ENCODE data around the gene UBXN7.

UBXN7 gene

DNA sequence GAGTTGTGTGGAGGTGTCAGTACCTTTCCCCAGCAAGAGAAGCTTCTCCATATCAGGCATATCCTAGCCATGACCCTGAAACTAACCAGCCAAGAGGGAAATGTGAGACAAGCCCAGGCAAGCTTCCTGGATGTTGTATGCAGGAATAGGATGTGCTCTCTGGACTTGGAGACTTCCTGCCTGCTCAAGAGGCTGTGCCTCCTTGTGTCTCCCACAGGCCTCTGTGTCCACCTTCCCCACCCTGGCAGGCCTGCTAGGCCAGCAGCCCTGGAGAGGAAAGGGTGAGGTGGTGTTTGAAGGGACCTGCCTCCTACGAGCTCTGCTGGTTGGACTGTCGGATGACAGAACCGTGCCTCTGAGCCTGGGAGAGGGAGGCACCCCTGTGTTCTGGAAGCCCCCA is 112.1 kb downstream of the UBXN7 start:
- TF ChIP-seq, protein P1, sequence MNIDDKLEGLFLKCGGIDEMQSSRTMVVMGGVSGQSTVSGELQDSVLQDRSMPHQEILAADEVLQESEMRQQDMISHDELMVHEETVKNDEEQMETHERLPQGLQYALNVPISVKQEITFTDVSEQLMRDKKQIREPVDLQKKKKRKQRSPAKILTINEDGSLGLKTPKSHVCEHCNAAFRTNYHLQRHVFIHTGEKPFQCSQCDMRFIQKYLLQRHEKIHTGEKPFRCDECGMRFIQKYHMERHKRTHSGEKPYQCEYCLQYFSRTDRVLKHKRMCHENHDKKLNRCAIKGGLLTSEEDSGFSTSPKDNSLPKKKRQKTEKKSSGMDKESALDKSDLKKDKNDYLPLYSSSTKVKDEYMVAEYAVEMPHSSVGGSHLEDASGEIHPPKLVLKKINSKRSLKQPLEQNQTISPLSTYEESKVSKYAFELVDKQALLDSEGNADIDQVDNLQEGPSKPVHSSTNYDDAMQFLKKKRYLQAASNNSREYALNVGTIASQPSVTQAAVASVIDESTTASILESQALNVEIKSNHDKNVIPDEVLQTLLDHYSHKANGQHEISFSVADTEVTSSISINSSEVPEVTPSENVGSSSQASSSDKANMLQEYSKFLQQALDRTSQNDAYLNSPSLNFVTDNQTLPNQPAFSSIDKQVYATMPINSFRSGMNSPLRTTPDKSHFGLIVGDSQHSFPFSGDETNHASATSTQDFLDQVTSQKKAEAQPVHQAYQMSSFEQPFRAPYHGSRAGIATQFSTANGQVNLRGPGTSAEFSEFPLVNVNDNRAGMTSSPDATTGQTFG (tag by site-specific recombination; IDR thresholded peaks at IDR 0.05; ENCODE audit: borderline replicate concordance), result no peak
- TF ChIP-seq GLIS2 (tag by site-specific recombination; IDR thresholded peaks at IDR 0.05) (no peak), ZNF341 (tag by site-specific recombination; IDR thresholded peaks at IDR 0.05; ENCODE audit: low read depth) (peak; percentile 62)
- Histone ChIP-seq H3K27ac (ENCODE audit: extremely low read depth, low read depth, low read length) (no peak overlapping the region), H3K9me3 (ENCODE audit: control insufficient read depth, insufficient read depth, low read depth, low read length) (no peaks in the 10 kb centered on the region), H3K36me3 (ENCODE audit: control insufficient read depth in 2 of 2, insufficient read depth in 1 of 2, low read length in 2 of 2) (peaks cover 0 to 5% of the 10 kb centered on the region in 2 experiments; a peak in 1 of 3 replicates), H3K4me3 (ENCODE audit: low read depth, low read length) (no peak overlapping the region), H3K4me1 (ENCODE audit: control insufficient read depth, insufficient read depth, low read length) (no peaks in the 10 kb centered on the region)
- POLR2A ChIA-PET, result no interaction called here
- CTCF ChIA-PET, result no interaction called here

DNA sequence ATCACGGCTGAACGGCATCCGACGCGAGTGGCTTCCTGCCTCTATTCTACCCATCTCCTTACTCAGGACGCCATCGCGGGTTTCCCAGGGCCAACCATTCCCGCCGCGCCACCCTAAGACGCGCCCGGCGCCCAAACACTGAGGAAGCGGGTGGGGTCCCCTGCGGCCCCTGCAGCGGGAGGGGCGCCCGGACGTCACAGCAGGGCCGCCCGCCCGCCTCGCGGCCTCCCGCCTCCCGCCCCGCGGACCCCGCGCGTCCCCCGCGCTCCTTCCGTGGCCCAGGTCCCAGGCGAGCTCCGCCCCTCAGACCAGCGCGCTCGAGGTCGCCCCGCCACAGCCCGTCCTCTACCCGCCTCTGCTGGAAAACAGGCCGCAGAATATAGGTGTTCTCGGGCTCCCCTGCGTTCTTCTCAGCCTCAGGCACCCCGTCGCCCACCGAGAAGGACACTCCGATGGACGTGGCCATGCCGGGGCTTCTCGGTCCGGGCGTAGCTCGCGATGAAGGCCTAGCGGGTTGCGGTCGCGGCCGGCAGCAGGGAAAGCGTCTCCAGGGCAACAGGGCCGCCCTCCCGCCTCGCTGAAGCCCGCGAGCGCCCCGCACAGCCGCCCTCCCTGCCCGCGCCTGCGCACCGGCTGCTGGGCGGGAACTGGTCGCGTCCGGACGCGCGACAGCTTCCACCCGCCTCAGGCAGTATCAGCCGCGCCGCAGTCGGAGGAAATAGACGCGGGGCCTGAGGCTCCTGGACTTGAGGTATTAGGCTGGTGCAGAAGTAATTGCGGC is 114.3 kb downstream of the UBXN7 start, which contains the start of gene DYNLT2B:
Gene DYNLT2B (minus strand): TSS at position 554 of the 781 bp plus-strand sequence. CDS start 88 bp downstream, at position 466.
- POLR2A ChIA-PET, result interaction anchor here (0.8 to 1.2 kb wide), 6 partner anchors 11 to 115 kb away, joined by 3 to 5 read pairs (median 4); partner anchors contain the start of genes PCYT1A and UBXN7
- H3K4me1 ChIP-seq (ENCODE audit: control insufficient read depth, insufficient read depth, low read length), result no peaks in the 10 kb centered on the region
- H3K36me3 ChIP-seq (ENCODE audit: control insufficient read depth in 2 of 2, insufficient read depth in 1 of 2, low read length in 2 of 2), result peaks cover 0 to 8% of the 10 kb centered on the region in 2 experiments; a peak in 2 of 3 replicates
- H3K27ac ChIP-seq (ENCODE audit: extremely low read depth, low read depth, low read length), result peak within 1 kb of the TSS; percentile 80
- peak within 1 kb of the TSS; percentile 96 for H3K4me3 ChIP-seq (ENCODE audit: low read depth, low read length)
- no peaks in the 10 kb centered on the region for H3K9me3 ChIP-seq (ENCODE audit: control insufficient read depth, insufficient read depth, low read depth, low read length)
- CTCF ChIA-PET, result interaction anchor here (0.6 kb wide), 1 partner anchor 11 kb away, joined by 3 read pairs; no protein-coding TSS in a partner anchor
- peak; percentile 43 for TF ChIP-seq ZIC2 (tag by site-specific recombination; IDR thresholded peaks at IDR 0.05)
- no peak for TF ChIP-seq ZNF785 (tag by site-specific recombination; IDR thresholded peaks at IDR 0.05)
- TF ChIP-seq, protein P2, sequence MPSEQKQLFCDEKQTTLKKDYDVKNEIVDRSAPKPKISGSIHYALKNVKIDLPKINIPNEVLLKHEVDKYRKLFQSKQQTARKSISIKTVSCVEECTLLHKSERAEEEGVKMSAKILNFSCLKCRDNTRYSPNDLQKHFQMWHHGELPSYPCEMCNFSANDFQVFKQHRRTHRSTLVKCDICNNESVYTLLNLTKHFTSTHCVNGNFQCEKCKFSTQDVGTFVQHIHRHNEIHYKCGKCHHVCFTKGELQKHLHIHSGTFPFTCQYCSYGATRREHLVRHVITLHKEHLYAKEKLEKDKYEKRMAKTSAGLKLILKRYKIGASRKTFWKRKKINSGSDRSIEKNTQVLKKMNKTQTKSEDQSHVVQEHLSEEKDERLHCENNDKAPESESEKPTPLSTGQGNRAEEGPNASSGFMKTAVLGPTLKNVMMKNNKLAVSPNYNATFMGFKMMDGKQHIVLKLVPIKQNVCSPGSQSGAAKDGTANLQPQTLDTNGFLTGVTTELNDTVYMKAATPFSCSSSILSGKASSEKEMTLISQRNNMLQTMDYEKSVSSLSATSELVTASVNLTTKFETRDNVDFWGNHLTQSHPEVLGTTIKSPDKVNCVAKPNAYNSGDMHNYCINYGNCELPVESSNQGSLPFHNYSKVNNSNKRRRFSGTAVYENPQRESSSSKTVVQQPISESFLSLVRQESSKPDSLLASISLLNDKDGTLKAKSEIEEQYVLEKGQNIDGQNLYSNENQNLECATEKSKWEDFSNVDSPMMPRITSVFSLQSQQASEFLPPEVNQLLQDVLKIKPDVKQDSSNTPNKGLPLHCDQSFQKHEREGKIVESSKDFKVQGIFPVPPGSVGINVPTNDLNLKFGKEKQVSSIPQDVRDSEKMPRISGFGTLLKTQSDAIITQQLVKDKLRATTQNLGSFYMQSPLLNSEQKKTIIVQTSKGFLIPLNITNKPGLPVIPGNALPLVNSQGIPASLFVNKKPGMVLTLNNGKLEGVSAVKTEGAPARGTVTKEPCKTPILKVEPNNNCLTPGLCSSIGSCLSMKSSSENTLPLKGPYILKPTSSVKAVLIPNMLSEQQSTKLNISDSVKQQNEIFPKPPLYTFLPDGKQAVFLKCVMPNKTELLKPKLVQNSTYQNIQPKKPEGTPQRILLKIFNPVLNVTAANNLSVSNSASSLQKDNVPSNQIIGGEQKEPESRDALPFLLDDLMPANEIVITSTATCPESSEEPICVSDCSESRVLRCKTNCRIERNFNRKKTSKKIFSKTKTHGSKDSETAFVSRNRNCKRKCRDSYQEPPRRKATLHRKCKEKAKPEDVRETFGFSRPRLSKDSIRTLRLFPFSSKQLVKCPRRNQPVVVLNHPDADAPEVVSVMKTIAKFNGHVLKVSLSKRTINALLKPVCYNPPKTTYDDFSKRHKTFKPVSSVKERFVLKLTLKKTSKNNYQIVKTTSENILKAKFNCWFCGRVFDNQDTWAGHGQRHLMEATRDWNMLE (tag by site-specific recombination; conservative IDR thresholded peaks at IDR 0.05; ENCODE audit: low read depth), result no peak
- TF ChIP-seq HOXC10 (CRISPR knock-in tag; IDR thresholded peaks at IDR 0.05), result 0 out of 2 replicates have a peak, but pooled peaks have one; percentile 51
- no peak for TF ChIP-seq ZNF274 (IDR thresholded peaks at IDR 0.05; ENCODE audit: low read length)
- TF ChIP-seq ZNF274 (tag by site-specific recombination; IDR thresholded peaks at IDR 0.05; ENCODE audit: borderline replicate concordance), result no peak
- peak; percentile 68 for TF ChIP-seq SP2 (tag by site-specific recombination; IDR thresholded peaks at IDR 0.05)
- no peak for TF ChIP-seq ZNF555 (tag by site-specific recombination; conservative IDR thresholded peaks at IDR 0.05)
- peak; percentile 35; the same call in 1 of the 2 replicates for TF ChIP-seq ZFHX2 (tag by site-specific recombination; conservative IDR thresholded peaks at IDR 0.05)
- TF ChIP-seq, protein P3, sequence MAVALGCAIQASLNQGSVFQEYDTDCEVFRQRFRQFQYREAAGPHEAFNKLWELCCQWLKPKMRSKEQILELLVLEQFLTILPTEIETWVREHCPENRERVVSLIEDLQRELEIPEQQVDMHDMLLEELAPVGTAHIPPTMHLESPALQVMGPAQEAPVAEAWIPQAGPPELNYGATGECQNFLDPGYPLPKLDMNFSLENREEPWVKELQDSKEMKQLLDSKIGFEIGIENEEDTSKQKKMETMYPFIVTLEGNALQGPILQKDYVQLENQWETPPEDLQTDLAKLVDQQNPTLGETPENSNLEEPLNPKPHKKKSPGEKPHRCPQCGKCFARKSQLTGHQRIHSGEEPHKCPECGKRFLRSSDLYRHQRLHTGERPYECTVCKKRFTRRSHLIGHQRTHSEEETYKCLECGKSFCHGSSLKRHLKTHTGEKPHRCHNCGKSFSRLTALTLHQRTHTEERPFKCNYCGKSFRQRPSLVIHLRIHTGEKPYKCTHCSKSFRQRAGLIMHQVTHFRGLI (tag by site-specific recombination; IDR thresholded peaks at IDR 0.05), result peak; percentile 54
- no peak for TF ChIP-seq KLF16 (tag by site-specific recombination; IDR thresholded peaks at IDR 0.05)
- TF ChIP-seq ZNF202 (tag by site-specific recombination; IDR thresholded peaks at IDR 0.05; ENCODE audit: borderline replicate concordance), result no peak
- TF ChIP-seq, protein P4, sequence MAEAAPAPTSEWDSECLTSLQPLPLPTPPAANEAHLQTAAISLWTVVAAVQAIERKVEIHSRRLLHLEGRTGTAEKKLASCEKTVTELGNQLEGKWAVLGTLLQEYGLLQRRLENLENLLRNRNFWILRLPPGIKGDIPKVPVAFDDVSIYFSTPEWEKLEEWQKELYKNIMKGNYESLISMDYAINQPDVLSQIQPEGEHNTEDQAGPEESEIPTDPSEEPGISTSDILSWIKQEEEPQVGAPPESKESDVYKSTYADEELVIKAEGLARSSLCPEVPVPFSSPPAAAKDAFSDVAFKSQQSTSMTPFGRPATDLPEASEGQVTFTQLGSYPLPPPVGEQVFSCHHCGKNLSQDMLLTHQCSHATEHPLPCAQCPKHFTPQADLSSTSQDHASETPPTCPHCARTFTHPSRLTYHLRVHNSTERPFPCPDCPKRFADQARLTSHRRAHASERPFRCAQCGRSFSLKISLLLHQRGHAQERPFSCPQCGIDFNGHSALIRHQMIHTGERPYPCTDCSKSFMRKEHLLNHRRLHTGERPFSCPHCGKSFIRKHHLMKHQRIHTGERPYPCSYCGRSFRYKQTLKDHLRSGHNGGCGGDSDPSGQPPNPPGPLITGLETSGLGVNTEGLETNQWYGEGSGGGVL (tag by site-specific recombination; IDR thresholded peaks at IDR 0.05), result no peak
- TF ChIP-seq, protein P5, sequence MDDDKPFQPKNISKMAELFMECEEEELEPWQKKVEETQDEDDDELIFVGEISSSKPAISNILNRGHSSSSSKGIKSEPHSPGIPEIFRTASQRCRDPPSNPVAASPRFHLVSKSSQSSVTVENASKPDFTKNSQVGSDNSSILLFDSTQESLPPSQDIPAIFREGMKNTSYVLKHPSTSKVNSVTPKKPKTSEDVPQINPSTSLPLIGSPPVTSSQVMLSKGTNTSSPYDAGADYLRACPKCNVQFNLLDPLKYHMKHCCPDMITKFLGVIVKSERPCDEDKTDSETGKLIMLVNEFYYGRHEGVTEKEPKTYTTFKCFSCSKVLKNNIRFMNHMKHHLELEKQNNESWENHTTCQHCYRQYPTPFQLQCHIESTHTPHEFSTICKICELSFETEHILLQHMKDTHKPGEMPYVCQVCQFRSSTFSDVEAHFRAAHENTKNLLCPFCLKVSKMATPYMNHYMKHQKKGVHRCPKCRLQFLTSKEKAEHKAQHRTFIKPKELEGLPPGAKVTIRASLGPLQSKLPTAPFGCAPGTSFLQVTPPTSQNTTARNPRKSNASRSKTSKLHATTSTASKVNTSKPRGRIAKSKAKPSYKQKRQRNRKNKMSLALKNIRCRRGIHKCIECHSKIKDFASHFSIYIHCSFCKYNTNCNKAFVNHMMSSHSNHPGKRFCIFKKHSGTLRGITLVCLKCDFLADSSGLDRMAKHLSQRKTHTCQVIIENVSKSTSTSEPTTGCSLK (tag by site-specific recombination; IDR thresholded peaks at IDR 0.05), result no peak
- peak; percentile 17; the same call in 1 of the 2 replicates for TF ChIP-seq ZNF610 (tag by site-specific recombination; IDR thresholded peaks at IDR 0.05; ENCODE audit: borderline replicate concordance)
- TF ChIP-seq ZNF626 (tag by site-specific recombination; IDR thresholded peaks at IDR 0.05), result no peak
- TF ChIP-seq ZXDB (tag by site-specific recombination; IDR thresholded peaks at IDR 0.05), result peak; percentile 52

Data from HEK293 (cell line).